Stomach (tissue), 19 donors: Measurements from ENCODE around the gene WNT4. TPM values are rescaled to one million over a fixed set of nuclear protein-coding genes. Genes with fewer than 3 reads are reported as not detected.

ENCODE experiments used
- DNase-seq, 2 donors: peaks; one replicate each; pipeline versions ENCODE4 v3.0.0 to v3.0.0-alpha.2; 2013 to 2019
- H3K27ac ChIP-seq, 5 donors: fragments of 200-600 bp in 4 of 5; sonication (generic) in 4 of 5; one replicate each; pipeline ENCODE4 v1.5.1; 2013 to 2019; ENCODE audit warnings: mild to moderate bottlenecking in 1 of 5, moderate library complexity in 1 of 5
- H3K27me3 ChIP-seq, 3 donors: fragments of 200-600 bp; sonication (generic); one replicate each; pipeline ENCODE4 v1.5.1; 2017 to 2019; ENCODE audit warnings: mixed run types in 1 of 3
- H3K36me3 ChIP-seq, 4 donors: fragments of 200-600 bp; sonication (generic); 1 replicate in 3 of 4; 2 replicates in 1 of 4; pipeline ENCODE4 v1.5.1; 2016 to 2019
- H3K4me1 ChIP-seq, 4 donors: fragments of 200-600 bp; sonication (generic); one replicate each; pipeline ENCODE4 v1.5.1; 2016 to 2019
- H3K4me3 ChIP-seq, 4 donors: fragments of 200-600 bp; sonication (generic) in 3 of 4; one replicate each; pipeline ENCODE4 v1.5.1; 2016 to 2019; ENCODE audit warnings: mild to moderate bottlenecking in 1 of 4
- H3K9me3 ChIP-seq, 4 donors: fragments of 200-600 bp; sonication (generic); one replicate each; pipeline ENCODE4 v1.5.1; 2016 to 2019
- EP300 ChIP-seq: sonication (generic); formaldehyde crosslinking; IDR thresholded peaks from one replicate; pipeline ENCODE4 v1.6.1; 2017; ENCODE audit warnings: antibody characterized with exemption
- POLR2A ChIP-seq, 4 donors: fragments of 450-650 bp; IDR thresholded peaks; one replicate each; pipeline ENCODE4 v1.6.1; 2016; ENCODE audit warnings: antibody characterized with exemption in 4 of 4, control low read depth in 2 of 4, mild to moderate bottlenecking in 1 of 4, moderate library complexity in 1 of 4
- POLR2AphosphoS5 ChIP-seq, 3 donors: sonication (generic); formaldehyde crosslinking; IDR thresholded peaks; one replicate each; pipeline ENCODE4 v1.6.1; 2016; ENCODE audit warnings: antibody characterized with exemption in 3 of 3
- WGBS, 5 donors: extraction: QIAGEN DNeasy Blood & Tissue Kit in 3 of 5; methylation state at CpG; one replicate each; pipeline versions ENCODE4 v1.1.5 to v1.1.7; 2013 to 2018; 5-methylcytosine and 5-hydroxymethylcytosine counted together
- intact Hi-C: fragments of 100-400 bp; cut with DNase I; formaldehyde crosslinking; loops from one replicate; pipeline ENCODE4 v1.15.1; 2023; ENCODE audit warnings: low total_unique reads
- long read RNA-seq, 10 donors: transcript quantifications; one replicate each; lab custom pipeline, GENCODE V29; 2026
- polyA plus RNA-seq, 3 donors: library from polyadenylated mRNA; stranded (reverse); fragments of 200-250 nt; gene quantifications; one replicate each; pipeline ENCODE4 v1.2.3, GENCODE V29; 2013
- total RNA-seq, 5 donors: library from RNA; depleted of rRNA; stranded (reverse); fragments of >200 nt; gene quantifications; one replicate each; pipeline versions ENCODE4 v1.1.0 to v1.2.3, GENCODE V29; 2014 to 2016
- TF ChIP-seq, protein P1 (sequence below), 7 experiments: fragments of 450-650 bp in 4 of 7; fragments of 200-600 bp in 3 of 7; sonication (generic) in 3 of 7; IDR thresholded peaks; one replicate each; pipeline ENCODE4 v1.5.1; 2016 to 2019; ENCODE audit warnings: antibody characterized with exemption in 7 of 7, control low read depth in 2 of 7, mild to moderate bottlenecking in 1 of 7
- donor health status: healthy with polysubstance abuse.
- donor health status: Bipolar disorder and iron deficiency.
- donor health status: healthy.

Gene WNT4
- total RNA-seq (1 to 10 TPM in 2 of 5 donors, under 1 TPM in 3; 0.58 to 5.4 (median 0.89) TPM), polyA plus RNA-seq (1 to 10 TPM; 4.5 to 10.0 (median 9.5) TPM)
- long read RNA-seq, donor 1: 0 reads
- long read RNA-seq, donor 2: 0 reads
- long read RNA-seq, donor 3, partial matches to known transcripts: 0 of 1 reads
- long read RNA-seq, donor 3, other reads (novel, unspliced or antisense): 0 of 1 reads
- long read RNA-seq, donor 4: 0 reads
- long read RNA-seq, donor 5, partial matches to known transcripts: 0 of 4 reads
- long read RNA-seq, donor 5, other reads (novel, unspliced or antisense): 0 of 4 reads
- long read RNA-seq, donor 6: 0 reads
- long read RNA-seq, donor 7, partial matches to known transcripts: 0 of 3 reads
- long read RNA-seq, donor 7, other reads (novel, unspliced or antisense): 0 of 3 reads
- long read RNA-seq, donor 8, partial matches to known transcripts: 0 of 2 reads
- long read RNA-seq, donor 8, other reads (novel, unspliced or antisense): 0 of 2 reads
- long read RNA-seq, donor 9, partial matches to known transcripts: 0 of 3 reads
- long read RNA-seq, donor 9, other reads (novel, unspliced or antisense): 0 of 3 reads
- long read RNA-seq, donor 10, partial matches to known transcripts: 0 of 2 reads
- long read RNA-seq, donor 10, other reads (novel, unspliced or antisense): 0 of 2 reads

DNA sequence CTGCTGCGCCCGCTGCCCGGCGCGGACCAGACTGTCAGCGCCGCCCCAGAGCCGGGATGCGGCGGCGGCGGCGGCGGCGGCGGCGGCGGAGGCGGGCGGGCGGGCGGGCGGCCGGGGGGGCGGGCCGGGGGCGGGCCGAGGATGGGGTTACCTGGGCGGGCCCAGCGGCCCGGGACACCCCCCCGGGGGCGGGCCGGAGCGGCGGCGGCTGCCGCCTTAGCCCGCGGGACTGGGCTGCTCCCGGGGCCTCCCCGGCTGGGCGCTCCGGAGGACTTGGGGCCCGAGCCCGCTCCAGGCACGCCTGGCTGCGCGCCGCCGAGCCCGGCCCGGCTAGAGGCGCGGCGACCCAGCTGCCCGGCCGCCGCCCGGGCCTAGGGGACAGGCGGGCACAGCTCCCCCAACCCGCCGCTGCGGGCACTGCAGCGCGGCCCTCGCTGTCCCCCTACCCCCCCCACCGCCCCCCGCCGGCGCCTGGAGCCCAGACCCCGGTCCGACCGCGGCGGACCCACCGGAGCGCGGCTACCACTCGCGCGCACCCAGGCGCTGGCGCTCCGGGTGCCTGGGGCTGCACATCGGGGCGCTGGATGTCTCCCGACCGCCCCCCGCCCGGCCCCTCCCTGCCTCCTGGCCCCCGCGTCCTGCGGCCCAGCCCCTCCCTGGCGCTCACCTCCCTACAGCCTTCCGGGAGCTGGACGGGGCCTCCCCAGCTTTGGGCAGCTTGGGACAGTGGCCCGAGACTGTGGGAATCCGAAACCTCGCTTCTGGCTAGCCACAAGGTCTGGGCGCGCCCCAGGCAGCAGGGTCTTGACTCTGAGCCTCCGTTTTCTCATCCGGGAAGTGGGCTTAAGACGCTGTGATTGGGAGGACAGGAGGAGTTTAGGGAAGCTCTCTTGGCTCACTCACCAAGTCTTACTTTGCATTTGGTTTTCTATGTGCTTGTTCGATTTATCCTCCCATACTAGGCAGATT is at the start of gene WNT4:
WNT4 (minus strand) TSS at position 33 of the 969 bp plus-strand sequence. CDS start 175 bp downstream, outside the sequence.
- TF ChIP-seq POLR2A (IDR thresholded peaks at IDR 0.05): no peak
- TF ChIP-seq, protein P1, sequence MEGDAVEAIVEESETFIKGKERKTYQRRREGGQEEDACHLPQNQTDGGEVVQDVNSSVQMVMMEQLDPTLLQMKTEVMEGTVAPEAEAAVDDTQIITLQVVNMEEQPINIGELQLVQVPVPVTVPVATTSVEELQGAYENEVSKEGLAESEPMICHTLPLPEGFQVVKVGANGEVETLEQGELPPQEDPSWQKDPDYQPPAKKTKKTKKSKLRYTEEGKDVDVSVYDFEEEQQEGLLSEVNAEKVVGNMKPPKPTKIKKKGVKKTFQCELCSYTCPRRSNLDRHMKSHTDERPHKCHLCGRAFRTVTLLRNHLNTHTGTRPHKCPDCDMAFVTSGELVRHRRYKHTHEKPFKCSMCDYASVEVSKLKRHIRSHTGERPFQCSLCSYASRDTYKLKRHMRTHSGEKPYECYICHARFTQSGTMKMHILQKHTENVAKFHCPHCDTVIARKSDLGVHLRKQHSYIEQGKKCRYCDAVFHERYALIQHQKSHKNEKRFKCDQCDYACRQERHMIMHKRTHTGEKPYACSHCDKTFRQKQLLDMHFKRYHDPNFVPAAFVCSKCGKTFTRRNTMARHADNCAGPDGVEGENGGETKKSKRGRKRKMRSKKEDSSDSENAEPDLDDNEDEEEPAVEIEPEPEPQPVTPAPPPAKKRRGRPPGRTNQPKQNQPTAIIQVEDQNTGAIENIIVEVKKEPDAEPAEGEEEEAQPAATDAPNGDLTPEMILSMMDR (IDR thresholded peaks at IDR 0.05): peak in 2 of 7 experiments; percentile 34 to 41
- TF ChIP-seq POLR2AphosphoS5 (IDR thresholded peaks at IDR 0.05): no peak
- TF ChIP-seq EP300: no peak
- 1 to 18% (median 5%) methylated on average over 4 to 84 of the region's 106 CpGs for WGBS, 5 donors
- peak; percentile 61 to 78 for DNase-seq
- Histone ChIP-seq H3K27me3 (peaks cover 0 to 73% (median 19%) of the 10 kb centered on the region in 3 donors), H3K27ac (peak within 1 kb of the TSS; percentile 49 to 77 (median 69)), H3K4me1 (peaks cover 14 to 29% (median 20%) of the 10 kb centered on the region in 4 donors), H3K36me3 (no peaks in the 10 kb centered on the region), H3K9me3 (no peaks in the 10 kb centered on the region), H3K4me3 (peak within 1 kb of the TSS; percentile 56 to 71 (median 62))
- intact Hi-C loops: no loop called here

DNA sequence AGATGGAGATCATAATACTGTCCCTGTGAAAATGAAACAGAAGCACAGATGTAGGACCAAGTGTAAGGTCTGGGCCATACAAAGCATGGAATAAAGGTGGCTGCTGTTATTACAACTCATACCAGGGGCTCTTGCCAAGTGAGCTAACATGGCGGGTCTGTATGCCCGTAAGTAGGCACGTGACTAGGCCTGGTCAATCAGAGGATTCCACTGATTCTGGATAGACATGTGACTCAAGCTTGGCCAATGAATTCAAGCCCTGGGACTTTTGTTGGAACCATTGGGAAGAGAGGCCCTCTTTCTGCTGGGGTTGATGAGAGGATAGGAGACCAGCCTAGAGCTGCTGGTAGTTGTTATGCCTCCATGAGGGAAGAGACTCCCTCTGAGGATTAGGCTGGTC is 47.8 kb upstream of the WNT4 start:
- 85 to 94% (median 91%) methylated on average over 3 of the region's 3 CpGs for WGBS, 5 donors
- TF ChIP-seq, protein P1 (IDR thresholded peaks at IDR 0.05): no peak
- TF ChIP-seq POLR2AphosphoS5 (IDR thresholded peaks at IDR 0.05) (no peak), POLR2A (IDR thresholded peaks at IDR 0.05) (no peak), EP300 (no peak)
- Histone ChIP-seq H3K27me3 (peaks cover 0 to 15% (median 0%) of the 10 kb centered on the region in 3 donors), H3K27ac (no peak overlapping the region), H3K4me1 (no peaks in the 10 kb centered on the region), H3K4me3 (no peak overlapping the region), H3K36me3 (no peaks in the 10 kb centered on the region), H3K9me3 (no peaks in the 10 kb centered on the region)
- no peak for DNase-seq
- intact Hi-C loops: no loop called here

DNA sequence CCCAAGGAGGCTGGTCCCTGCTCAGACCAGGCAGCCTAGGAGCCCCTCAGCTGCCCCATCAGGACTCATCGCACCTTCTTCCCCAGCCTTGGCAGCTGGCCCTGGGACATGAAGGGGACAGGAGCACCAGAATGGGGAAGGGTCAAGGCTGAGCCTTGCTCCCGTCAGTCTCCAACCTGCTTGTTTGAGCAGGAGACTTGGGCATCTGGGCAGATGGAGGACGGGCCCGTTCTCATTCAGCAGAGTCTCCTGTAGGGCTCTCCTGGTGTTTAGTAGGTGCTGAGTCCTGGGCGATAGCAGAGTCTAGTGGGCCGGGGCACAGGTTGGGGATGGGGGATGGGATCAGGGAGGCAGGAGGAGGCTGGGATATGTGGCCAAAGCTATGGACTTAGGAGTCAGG is 47.4 kb upstream of the WNT4 start:
- Histone ChIP-seq H3K9me3 (no peaks in the 10 kb centered on the region), H3K4me3 (no peak overlapping the region), H3K4me1 (no peaks in the 10 kb centered on the region), H3K36me3 (no peaks in the 10 kb centered on the region), H3K27me3 (peaks cover 0 to 20% (median 0%) of the 10 kb centered on the region in 3 donors), H3K27ac (no peak overlapping the region)
- 91 to 95% (median 92%) methylated on average over 3 to 6 of the region's 6 CpGs for WGBS, 5 donors
- DNase-seq: no peak
- TF ChIP-seq, protein P1 (IDR thresholded peaks at IDR 0.05): no peak
- TF ChIP-seq POLR2A (IDR thresholded peaks at IDR 0.05): no peak
- TF ChIP-seq EP300: no peak
- intact Hi-C loops: no loop called here

DNA sequence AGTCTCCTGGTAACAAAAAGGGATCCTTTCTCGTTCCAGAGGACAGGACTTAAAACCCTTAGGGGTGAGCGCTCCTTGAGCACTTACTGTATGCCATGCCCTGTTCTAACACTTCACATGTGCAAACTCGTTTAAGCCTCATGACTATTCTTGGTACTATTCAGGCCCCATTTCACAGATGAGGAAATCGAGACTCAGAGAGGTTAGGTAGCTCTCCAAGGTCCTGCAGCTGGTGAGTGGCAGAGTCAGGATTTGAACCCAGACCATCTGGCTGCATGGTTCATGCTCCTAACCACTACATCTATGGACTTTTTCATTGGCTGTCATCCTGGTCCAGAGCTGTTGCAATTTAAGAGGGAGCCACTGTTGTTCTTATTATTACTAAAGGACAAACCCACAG is 46.7 kb upstream of the WNT4 start:
- H3K4me1 ChIP-seq: no peaks in the 10 kb centered on the region
- no peaks in the 10 kb centered on the region for H3K9me3 ChIP-seq
- TF ChIP-seq EP300 (no peak), POLR2A (IDR thresholded peaks at IDR 0.05) (no peak), POLR2AphosphoS5 (IDR thresholded peaks at IDR 0.05) (no peak)
- TF ChIP-seq, protein P1 (IDR thresholded peaks at IDR 0.05): no peak
- intact Hi-C loops: no loop called here
- no peaks in the 10 kb centered on the region for H3K36me3 ChIP-seq
- no peak overlapping the region for H3K27ac ChIP-seq
- no peak for DNase-seq
- no peak overlapping the region for H3K4me3 ChIP-seq
- WGBS, 5 donors: 73 to 83% (median 77%) methylated on average over 4 of the region's 4 CpGs
- H3K27me3 ChIP-seq: peaks cover 0 to 24% (median 0%) of the 10 kb centered on the region in 3 donors
